Mucosa of gallbladder (tissue), 1 donor: ENCODE data around the gene EPB41L5. TPM values are rescaled to one million over a fixed set of nuclear protein-coding genes. Genes with fewer than 3 reads are reported as not detected.
A peak's percentile ranks its signal among the peaks of the same experiment; 100 is the strongest.
"Not testable (repeated sequence)": the region's sequence is repeated elsewhere in the genome, so short reads cannot be mapped to it uniquely, and the experiment has no call there.

ENCODE experiments used
- DNase-seq: peaks from one replicate; pipeline ENCODE4 v3.0.0-alpha.2; 2020; ENCODE audit warnings: low spot score
- total RNA-seq: library from RNA; stranded (reverse); gene quantifications from one replicate; pipeline ENCODE4 v1.2.1, GENCODE V29; 2021
- donor health status: DM: no; HTN: no; CAD: no.

The EPB41L5 gene
- total RNA-seq, 1 donor from 2014 or later = 27.4 TPM

GRCh38 chr2:120141300-120142069 lies 128.6 kb downstream of the EPB41L5 start:
- DNase-seq = no peak

- DNase-seq = no peak
Observed at GRCh38 chr2:120142528-120143219, 129.8 kb downstream of the EPB41L5 start.

GRCh38 chr2:120148229-120148628 lies 135.4 kb downstream of the EPB41L5 start:
- no peak for DNase-seq

- DNase-seq = no peak
Observed at GRCh38 chr2:120148669-120149068, 135.8 kb downstream of the EPB41L5 start.

- no peak for DNase-seq
Observed at GRCh38 chr2:120149406-120149805, 136.5 kb downstream of the EPB41L5 start.

- DNase-seq = no peak
Observed at GRCh38 chr2:120150040-120150482, 137.2 kb downstream of the EPB41L5 start.

GRCh38 chr2:120155308-120155707 lies 142.4 kb downstream of the EPB41L5 start:
- DNase-seq = no peak

GRCh38 chr2:120158658-120159057 lies 145.8 kb downstream of the EPB41L5 start:
- DNase-seq = not testable (repeated sequence)

GRCh38 chr2:120161190-120161589 lies 148.3 kb downstream of the EPB41L5 start:
- DNase-seq = no peak

- DNase-seq = no peak
Observed at GRCh38 chr2:120162716-120163115, 149.8 kb downstream of the EPB41L5 start.

GRCh38 chr2:120167272-120167671 lies 154.4 kb downstream of the EPB41L5 start:
- no peak for DNase-seq

- no peak for DNase-seq
Observed at GRCh38 chr2:120169020-120169419, 156.1 kb downstream of the EPB41L5 start.

GRCh38 chr2:120174963-120175581 lies 162.2 kb downstream of the EPB41L5 start:
- DNase-seq = peak; percentile 23

- no peak for DNase-seq
Observed at GRCh38 chr2:120176526-120176925, 163.6 kb downstream of the EPB41L5 start.

- DNase-seq = peak; percentile 24
Observed at GRCh38 chr2:120177001-120177621, 164.2 kb downstream of the EPB41L5 start.

- no peak for DNase-seq
Observed at GRCh38 chr2:120177973-120178372, 165.1 kb downstream of the EPB41L5 start.

- DNase-seq = no peak
Observed at GRCh38 chr2:120179396-120179795, 166.5 kb downstream of the EPB41L5 start.

- no peak for DNase-seq
Observed at GRCh38 chr2:120180066-120180465, 167.2 kb downstream of the EPB41L5 start.

- no peak for DNase-seq
Observed at GRCh38 chr2:120182019-120182560, 169.2 kb downstream of the EPB41L5 start.

GRCh38 chr2:120189189-120189588 lies 176.3 kb downstream of the EPB41L5 start:
- DNase-seq = no peak

GRCh38 chr2:120192280-120192679 lies 179.4 kb downstream of the EPB41L5 start:
- no peak for DNase-seq

- DNase-seq = no peak
Observed at GRCh38 chr2:120195553-120195952, 182.7 kb downstream of the EPB41L5 start.
